Left ventricle myocardium inferior (tissue), 1 donor: ENCODE data around the gene TFEC. TPM values are rescaled to one million over a fixed set of nuclear protein-coding genes. Genes with fewer than 3 reads are reported as not detected.

Source experiments
- DNase-seq: peaks from one replicate; pipeline ENCODE4 v3.0.0-alpha.2; 2020
- H3K27ac ChIP-seq: fragments of 200-600 bp; replicated peaks from 2 replicates; pipeline ENCODE4 v1.8.0; 2021
- H3K27me3 ChIP-seq: fragments of 200-600 bp; 2 replicates; pipeline ENCODE4 v1.8.0; 2021; ENCODE audit warnings: low read depth
- H3K36me3 ChIP-seq: fragments of 200-600 bp; 2 replicates; pipeline ENCODE4 v1.8.0; 2021
- H3K4me1 ChIP-seq: fragments of 200-600 bp; 2 replicates; pipeline ENCODE4 v1.8.0; 2021
- H3K4me3 ChIP-seq: fragments of 200-600 bp; 2 replicates; pipeline ENCODE4 v1.8.0; 2021; ENCODE audit warnings: mild to moderate bottlenecking, moderate library complexity
- H3K9me3 ChIP-seq: fragments of 200-600 bp; replicated peaks from 2 replicates; pipeline ENCODE4 v1.8.0; 2021
- intact Hi-C: fragments of 100-400 bp; cut with micrococcal nuclease; formaldehyde crosslinking; loops from one replicate; pipeline ENCODE4 v1.11.0; 2022
- total RNA-seq: library from RNA; stranded (reverse); fragmentation: NEBNext Ultra II Directional; extraction: Animal tissue kit (Norgen Biotek cat#: 25700); gene quantifications from one replicate; pipeline ENCODE4 v1.2.1, GENCODE V29; 2021
- TF ChIP-seq, protein P1 (sequence below): fragments of 200-600 bp; IDR thresholded peaks from 2 replicates; pipeline ENCODE4 v1.8.0; 2021; ENCODE audit warnings: antibody characterized with exemption, mild to moderate bottlenecking, borderline replicate concordance
- donor health status: DM: no; HTN: yes; CAD: no; lungs with severe emphysema.

TFEC gene
- total RNA-seq, 1 donor from 2014 or later: 1.7 TPM

DNA sequence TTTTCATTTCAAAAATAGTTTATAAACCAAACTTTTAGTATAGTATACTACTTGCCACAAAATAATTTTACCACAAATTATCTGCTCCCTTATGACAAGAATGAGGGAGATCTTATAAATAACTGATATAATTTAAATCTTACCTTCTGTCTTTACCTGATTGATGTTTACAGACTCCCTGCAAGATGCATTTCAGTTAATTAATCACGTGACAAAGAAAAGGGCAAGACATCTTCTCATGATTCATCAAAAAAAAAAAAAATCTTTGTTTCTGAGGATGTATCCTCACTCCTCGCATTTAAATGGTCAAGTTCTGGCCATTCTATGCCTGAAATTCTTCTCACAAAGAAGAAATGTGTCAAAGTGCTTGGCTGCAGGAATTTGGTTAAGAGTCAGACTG lies 2.3 kb upstream of the TFEC start:
- no peaks in the 10 kb centered on the region for H3K9me3 ChIP-seq
- no peaks in the 10 kb centered on the region for H3K36me3 ChIP-seq
- H3K4me1 ChIP-seq: no peaks in the 10 kb centered on the region
- no peaks in the 10 kb centered on the region for H3K27me3 ChIP-seq
- no peak overlapping the region for H3K27ac ChIP-seq
- intact Hi-C loops: no loop called here
- TF ChIP-seq, protein P1, sequence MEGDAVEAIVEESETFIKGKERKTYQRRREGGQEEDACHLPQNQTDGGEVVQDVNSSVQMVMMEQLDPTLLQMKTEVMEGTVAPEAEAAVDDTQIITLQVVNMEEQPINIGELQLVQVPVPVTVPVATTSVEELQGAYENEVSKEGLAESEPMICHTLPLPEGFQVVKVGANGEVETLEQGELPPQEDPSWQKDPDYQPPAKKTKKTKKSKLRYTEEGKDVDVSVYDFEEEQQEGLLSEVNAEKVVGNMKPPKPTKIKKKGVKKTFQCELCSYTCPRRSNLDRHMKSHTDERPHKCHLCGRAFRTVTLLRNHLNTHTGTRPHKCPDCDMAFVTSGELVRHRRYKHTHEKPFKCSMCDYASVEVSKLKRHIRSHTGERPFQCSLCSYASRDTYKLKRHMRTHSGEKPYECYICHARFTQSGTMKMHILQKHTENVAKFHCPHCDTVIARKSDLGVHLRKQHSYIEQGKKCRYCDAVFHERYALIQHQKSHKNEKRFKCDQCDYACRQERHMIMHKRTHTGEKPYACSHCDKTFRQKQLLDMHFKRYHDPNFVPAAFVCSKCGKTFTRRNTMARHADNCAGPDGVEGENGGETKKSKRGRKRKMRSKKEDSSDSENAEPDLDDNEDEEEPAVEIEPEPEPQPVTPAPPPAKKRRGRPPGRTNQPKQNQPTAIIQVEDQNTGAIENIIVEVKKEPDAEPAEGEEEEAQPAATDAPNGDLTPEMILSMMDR: no peak
- no peak for DNase-seq
- H3K4me3 ChIP-seq: no peak overlapping the region

DNA sequence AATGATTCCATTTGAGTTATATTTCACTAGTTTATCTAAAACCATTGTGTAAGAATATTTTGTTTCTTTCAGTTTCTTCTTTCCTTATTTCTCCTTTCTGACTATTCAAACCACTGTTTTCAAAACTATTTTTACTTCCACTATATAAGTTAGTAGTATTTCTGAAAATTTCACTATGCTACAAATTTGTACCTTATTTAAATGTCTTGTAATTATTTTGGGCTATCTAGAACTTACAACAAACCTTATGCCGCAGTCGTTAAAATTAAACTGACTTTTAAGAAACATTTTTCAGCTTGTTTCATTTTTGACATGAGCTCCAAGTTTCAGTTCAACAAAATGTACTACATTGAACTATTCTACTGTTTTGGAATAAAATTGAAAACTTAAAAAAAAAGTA lies 1.8 kb downstream of the TFEC start:
- H3K4me1 ChIP-seq: no peaks in the 10 kb centered on the region
- no peak for DNase-seq
- no peak overlapping the region for H3K4me3 ChIP-seq
- intact Hi-C loops: no loop called here
- no peak overlapping the region for H3K27ac ChIP-seq
- H3K9me3 ChIP-seq: no peaks in the 10 kb centered on the region
- TF ChIP-seq, protein P1: no peak
- H3K36me3 ChIP-seq: no peaks in the 10 kb centered on the region
- H3K27me3 ChIP-seq: no peaks in the 10 kb centered on the region

DNA sequence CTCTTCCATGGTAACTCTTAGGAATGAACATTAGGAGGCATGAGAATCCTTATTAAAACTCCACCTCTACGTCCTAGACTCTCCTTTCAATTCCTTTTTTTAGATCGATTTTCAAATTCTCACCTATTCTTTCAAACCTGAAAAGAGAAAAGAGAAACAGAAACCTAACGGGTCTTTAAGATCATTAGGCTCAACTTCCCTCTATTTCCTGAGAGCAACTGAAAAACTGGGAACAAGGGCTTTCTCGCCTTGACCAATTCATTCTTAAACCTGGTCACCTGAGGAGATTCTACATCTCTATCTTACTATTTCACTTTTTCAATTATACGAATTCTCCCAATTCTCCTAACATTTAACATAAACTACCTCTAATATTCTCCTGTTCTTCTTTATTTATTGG lies 2.8 kb downstream of the TFEC start:
- DNase-seq: no peak
- H3K4me3 ChIP-seq: no peak overlapping the region
- H3K27ac ChIP-seq: no peak overlapping the region
- intact Hi-C loops: no loop called here
- TF ChIP-seq, protein P1: no peak
- no peaks in the 10 kb centered on the region for H3K36me3 ChIP-seq
- H3K9me3 ChIP-seq: no peaks in the 10 kb centered on the region
- H3K27me3 ChIP-seq: no peaks in the 10 kb centered on the region
- no peaks in the 10 kb centered on the region for H3K4me1 ChIP-seq

DNA sequence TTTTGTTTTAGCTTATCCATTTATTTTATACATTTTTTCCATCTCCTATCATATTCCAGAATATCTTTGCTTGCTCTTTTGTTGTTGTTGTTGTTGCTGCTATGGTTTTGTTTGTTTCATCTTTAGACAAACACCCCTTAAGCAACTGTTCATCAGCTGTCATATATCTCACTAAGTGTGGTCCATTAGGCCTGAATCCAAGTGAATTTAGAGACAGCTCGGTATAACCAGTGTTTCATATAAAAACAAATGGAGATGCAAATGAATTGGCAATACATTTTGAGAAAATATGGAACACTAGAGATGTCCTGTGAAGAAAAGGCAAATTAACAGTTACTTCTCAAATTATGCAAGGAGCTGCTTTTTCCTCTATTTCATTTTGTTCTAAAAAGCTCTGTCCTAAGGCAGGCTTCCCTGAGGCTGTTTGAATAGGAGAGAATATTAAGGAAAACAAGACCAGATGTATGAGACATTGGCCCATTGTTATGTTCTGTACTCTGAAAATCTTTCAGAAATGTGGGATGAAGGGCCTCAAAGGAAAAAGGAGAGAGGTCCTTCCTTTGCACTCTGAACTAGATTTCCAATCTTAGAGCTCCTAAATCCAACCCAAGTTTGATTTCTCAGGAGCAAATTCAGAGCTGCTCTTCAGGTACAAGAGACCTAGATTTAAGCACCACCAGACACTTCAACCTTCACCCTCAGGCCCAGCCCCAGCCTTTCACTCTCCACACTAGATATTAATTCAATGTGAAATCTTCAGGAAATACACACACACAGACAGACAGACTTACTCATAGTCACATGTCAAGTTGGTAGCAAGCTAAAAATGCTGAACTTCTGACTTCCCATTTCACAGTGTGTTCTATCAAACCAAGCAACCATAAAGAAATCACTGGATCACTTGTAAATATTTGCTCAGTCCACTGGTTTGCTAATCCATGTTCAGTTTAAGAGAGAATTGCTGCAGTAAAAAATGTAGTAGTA lies 5.4 kb downstream of the TFEC start:
- H3K4me1 ChIP-seq: no peaks in the 10 kb centered on the region
- DNase-seq: no peak
- no peaks in the 10 kb centered on the region for H3K36me3 ChIP-seq
- no peak overlapping the region for H3K27ac ChIP-seq
- TF ChIP-seq, protein P1: no peak
- H3K27me3 ChIP-seq: no peaks in the 10 kb centered on the region
- intact Hi-C loops: no loop called here
- H3K9me3 ChIP-seq: no peaks in the 10 kb centered on the region
- no peak overlapping the region for H3K4me3 ChIP-seq

DNA sequence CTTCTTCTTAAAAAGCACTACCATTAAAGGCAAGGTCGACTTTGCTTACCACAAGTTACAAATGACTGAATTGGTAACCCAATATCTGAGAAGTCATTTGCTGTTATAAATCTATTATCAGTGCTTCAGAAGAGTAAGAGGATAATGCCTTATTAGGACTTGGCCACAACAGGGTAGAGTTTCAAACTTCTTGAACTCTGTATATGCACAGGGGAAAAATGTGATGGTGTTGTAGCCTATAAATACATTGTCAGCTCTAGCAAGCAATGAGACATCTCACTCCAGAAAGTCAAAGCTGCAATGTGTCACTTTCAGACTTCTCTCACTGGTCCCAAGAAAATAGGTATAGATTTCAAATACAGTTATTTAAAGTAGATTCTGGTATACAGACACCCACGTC lies 9.3 kb downstream of the TFEC start:
- no peak overlapping the region for H3K27ac ChIP-seq
- H3K4me1 ChIP-seq: no peaks in the 10 kb centered on the region
- H3K9me3 ChIP-seq: no peaks in the 10 kb centered on the region
- intact Hi-C loops: no loop called here
- DNase-seq: no peak
- no peaks in the 10 kb centered on the region for H3K36me3 ChIP-seq
- H3K27me3 ChIP-seq: no peaks in the 10 kb centered on the region
- no peak overlapping the region for H3K4me3 ChIP-seq
- TF ChIP-seq, protein P1: no peak
